Endothelial cell of umbilical vein (primary cell): ENCODE data around the gene PPP3CA. TPM values are rescaled to one million over a fixed set of nuclear protein-coding genes. Genes with fewer than 3 reads are reported as not detected.
A peak's percentile ranks its signal among the peaks of the same experiment; 100 is the strongest.

Experiments
- BruUV-seq: library from RNA; stranded (reverse); fragments of 400-500 nt; replicated peaks from 2 replicates; lab custom pipeline; 2021; lab: Mats Ljungman, UMichigan
- CTCF ChIA-PET: fragments of 300-600, 350-600 bp; sonication (Branson Sonifier 250); formaldehyde crosslinking; loops from one replicate; lab custom pipeline; 2021; ENCODE audit warnings: antibody characterized with exemption, inconsistent platforms; lab: Charles Lee
- POLR2A ChIA-PET: fragments of 300-600, 350-600 bp; sonication (Branson Sonifier 250); formaldehyde crosslinking; loops from one replicate; lab custom pipeline; 2021; ENCODE audit warnings: antibody characterized with exemption, inconsistent platforms; lab: Charles Lee
- DNase-seq: peaks from one replicate; pipeline ENCODE4 v3.0.0-alpha.2; 2011; ENCODE audit warnings: low read depth, low spot score
- FAIRE-seq: peaks from 2 replicates; lab custom pipeline; 2011; peaks lifted over from hg19 to GRCh38; lab: Jason Lieb, UNC
- H2AFZ ChIP-seq: 2 replicates; pipeline ENCODE4 v1.6.0; 2012; ENCODE audit warnings: low read depth, low read length, control low read depth, inconsistent platforms
- H3K27ac ChIP-seq: 2 replicates; pipeline ENCODE4 v1.5.1; 2011; ENCODE audit warnings: low read depth, mild to moderate bottlenecking, control low read depth, low read length, moderate library complexity; ENCODE audit not compliant: insufficient read depth
- H3K27me3 ChIP-seq, 2 experiments: 2 replicates each; pipeline versions ENCODE4 v1.6.0 to v1.6.1; 2011; ENCODE audit warnings: low read length in 2 of 2, mixed read lengths in 1 of 2; ENCODE audit not compliant: control insufficient read depth in 2 of 2, insufficient read depth in 2 of 2
- H3K36me3 ChIP-seq, 2 experiments: 2 replicates in 1 of 2; 3 replicates in 1 of 2; pipeline ENCODE4 v1.5.1; 2011; ENCODE audit warnings: low read length in 2 of 2, mild to moderate bottlenecking in 1 of 2, moderate library complexity in 1 of 2; ENCODE audit not compliant: control insufficient read depth in 2 of 2, insufficient read depth in 2 of 2; ENCODE audit errors: extremely low read depth in 1 of 2
- H3K4me1 ChIP-seq: 3 replicates; pipeline ENCODE4 v1.5.1; 2011; ENCODE audit warnings: mild to moderate bottlenecking, low read length; ENCODE audit not compliant: control insufficient read depth, insufficient read depth; ENCODE audit errors: extremely low read depth
- H3K4me2 ChIP-seq: 2 replicates; pipeline ENCODE4 v1.6.1; 2011; ENCODE audit warnings: low read length, control low read depth, mixed read lengths; ENCODE audit not compliant: insufficient read depth
- H3K4me3 ChIP-seq, 3 experiments: fragments of 200-600 bp in 1 of 3; sonication (generic), shearing (Covaris generic) in 1 of 3; replicated peaks in 1 of 3; 2 replicates each; pipeline ENCODE4 v1.5.1; 2011 to 2016; ENCODE audit warnings: control low read depth in 3 of 3, low read length in 3 of 3, mild to moderate bottlenecking in 2 of 3, inconsistent platforms in 1 of 3, low read depth in 1 of 3, moderate library complexity in 1 of 3; ENCODE audit not compliant: insufficient read depth in 1 of 3
- H3K79me2 ChIP-seq: 2 replicates; pipeline ENCODE4 v1.6.0; 2012; ENCODE audit warnings: low read length, inconsistent platforms; ENCODE audit not compliant: control insufficient read depth, insufficient read depth
- H3K9ac ChIP-seq: replicated peaks from 2 replicates; pipeline ENCODE3; 2011; ENCODE audit warnings: low read length, control low read depth; ENCODE audit not compliant: insufficient read depth; ENCODE audit errors: extremely low read depth
- H3K9me1 ChIP-seq: replicated peaks from 3 replicates; pipeline ENCODE4 v1.6.0; 2011; ENCODE audit warnings: mild to moderate bottlenecking, low read length; ENCODE audit not compliant: control insufficient read depth, insufficient read depth; ENCODE audit errors: extremely low read depth
- H3K9me3 ChIP-seq: replicated peaks from 2 replicates; pipeline ENCODE4 v1.5.1; 2012; ENCODE audit warnings: low read length, inconsistent platforms; ENCODE audit not compliant: control insufficient read depth, insufficient read depth
- H4K20me1 ChIP-seq: replicated peaks from 2 replicates; pipeline ENCODE3; 2011; ENCODE audit warnings: mild to moderate bottlenecking, low read length; ENCODE audit not compliant: control insufficient read depth, insufficient read depth; ENCODE audit errors: extremely low read depth
- CTCF ChIP-seq, 2 donors: IDR thresholded peaks; 1 replicate in 1 of 2; 2 replicates in 1 of 2; pipeline ENCODE4 v1.5.1; 2011; ENCODE audit warnings: low read length in 2 of 2, mild to moderate bottlenecking in 2 of 2, moderate library complexity in 2 of 2, control low read depth in 1 of 2, inconsistent platforms in 1 of 2, low read depth in 1 of 2; ENCODE audit not compliant: insufficient read depth in 1 of 2; ENCODE audit errors: extremely low read depth in 1 of 2
- FOS ChIP-seq: IDR thresholded peaks from 2 replicates; pipeline ENCODE4 v1.6.1; 2011; ENCODE audit warnings: mild to moderate bottlenecking, low read length, moderate library complexity, borderline replicate concordance; ENCODE audit not compliant: insufficient read depth
- GATA2 ChIP-seq: IDR thresholded peaks from 2 replicates; pipeline ENCODE4 v1.7.0; 2011; ENCODE audit warnings: low read depth, mild to moderate bottlenecking, moderate library complexity, mixed read lengths, low read length; ENCODE audit not compliant: insufficient read length, insufficient read depth
- JUN ChIP-seq: IDR thresholded peaks from 2 replicates; pipeline ENCODE4 v1.6.1; 2011; ENCODE audit warnings: borderline replicate concordance, low read depth; ENCODE audit not compliant: insufficient read length, insufficient read depth
- MAX ChIP-seq: IDR thresholded peaks from 2 replicates; pipeline ENCODE4 v1.6.1; 2011; ENCODE audit not compliant: insufficient read depth, insufficient read length
- POLR2AphosphoS5 ChIP-seq: IDR thresholded peaks from 2 replicates; pipeline ENCODE4 v1.6.1; 2012; ENCODE audit warnings: low read depth, mild to moderate bottlenecking, control low read depth, low read length, moderate library complexity; ENCODE audit not compliant: insufficient read depth
- dilution Hi-C: fragments of 300-500 bp; cut with MboI; formaldehyde crosslinking; loops from one replicate; pipeline ENCODE4 v1.15.0; 2019; ENCODE audit warnings: low sequenced_read_pairs; ENCODE audit not compliant: extremely low pct_ligation_motif_present
- intact Hi-C: fragments of 100-400 bp; cut with micrococcal nuclease; formaldehyde crosslinking; loops from one replicate; pipeline ENCODE4 v1.10.0; 2022
- polyA plus RNA-seq, 4 experiments: library from polyadenylated mRNA; depleted of rRNA in 3 of 4; stranded (reverse) in 3 of 4; unstranded in 1 of 4; fragments of >200 nt; gene quantifications; 2 replicates each; pipeline versions ENCODE4 v1.2.1 to v1.2.3, GENCODE V29; 2011 to 2012; ENCODE audit warnings: missing spikeins in 1 of 4
- total RNA-seq: library from RNA; stranded (reverse); gene quantifications from 2 replicates; pipeline ENCODE4 v1.2.3, GENCODE V29; 2021

PPP3CA gene
- total and polyA plus RNA-seq, 2 donors (not counting 3 experiments of a cell fraction or from before 2014, with no cell fraction given): 7.0 to 43.3 TPM

- FAIRE-seq (no peak), DNase-seq (peak; percentile 66)
- no TSS peak for BruUV-seq
- Histone ChIP-seq H3K36me3 (no peaks in the 10 kb centered on the region), H3K4me1 (peaks cover 47% of the 10 kb centered on the region), H3K79me2 (peaks cover 2% of the 10 kb centered on the region), H3K27me3 (no peaks in the 10 kb centered on the region), H3K4me2 (peak overlapping the region; percentile 64), H4K20me1 (peaks cover 3% of the 10 kb centered on the region), H3K4me3 (peak overlapping the region in 1 of 3 experiments; percentile 37), H3K9ac (no peak overlapping the region), H3K27ac (no peak overlapping the region), H3K9me3 (no peaks in the 10 kb centered on the region), H2AFZ (no peak overlapping the region), H3K9me1 (no peaks in the 10 kb centered on the region)
- intact Hi-C loops (loop anchor here (2.0 to 5.0 kb wide), 3 partner anchors 41 to 157 kb away; partner anchors contain the start of gene PPP3CA), dilution Hi-C loops (no loop called here)
- ChIA-PET POLR2A (no interaction called here), CTCF (interaction anchor here (2.0 kb wide), 1 partner anchor 73 kb away, joined by 6 read pairs; no protein-coding TSS in a partner anchor)
- no peak for TF ChIP-seq GATA2
- TF ChIP-seq POLR2AphosphoS5: no peak
- TF ChIP-seq MAX: no peak
- peak; percentile 29 for TF ChIP-seq JUN
- TF ChIP-seq CTCF (IDR thresholded peaks at IDR 0.05; ENCODE audit: extremely low read depth in 1 of 2, insufficient read depth in 1 of 2, low read depth in 1 of 2, low read length in 2 of 2): no peak
- TF ChIP-seq FOS: peak; percentile 68
Measured at GRCh38 chr4:101259876-101260275, 87.5 kb downstream of the PPP3CA start.
